ENCODE data around the gene NUTM2D. TPM values are rescaled to one million over a fixed set of nuclear protein-coding genes. Genes with fewer than 3 reads are reported as not detected.
"Not testable (repeated sequence)": the region's sequence is repeated elsewhere in the genome, so short reads cannot be mapped to it uniquely, and the experiment has no call there.

The NUTM2D gene
- total RNA-seq, 1 donor = 7.0 TPM

DNA sequence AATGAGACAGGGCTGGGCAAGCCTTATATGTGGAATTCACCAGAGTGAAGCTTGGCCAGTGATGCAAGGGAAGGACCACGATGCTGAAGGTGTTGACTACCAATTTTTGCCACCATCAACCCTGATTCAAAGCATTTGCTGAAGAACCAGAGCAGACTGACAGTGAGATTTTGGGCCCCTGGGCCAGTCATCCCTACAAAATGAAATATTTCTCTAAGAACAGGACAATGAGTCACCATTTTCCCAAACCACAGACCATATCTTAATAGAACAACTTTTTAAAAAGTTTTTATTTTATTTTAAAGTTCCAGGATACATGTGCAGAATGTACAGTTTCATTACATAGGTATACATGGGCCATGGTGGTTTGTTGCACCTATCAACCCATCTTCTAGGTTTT is 16.5 kb downstream of the NUTM2D start:
- DNase-seq (ENCODE audit: low read depth in 2 of 3, low spot score in 2 of 3) = not testable (repeated sequence)

DNA sequence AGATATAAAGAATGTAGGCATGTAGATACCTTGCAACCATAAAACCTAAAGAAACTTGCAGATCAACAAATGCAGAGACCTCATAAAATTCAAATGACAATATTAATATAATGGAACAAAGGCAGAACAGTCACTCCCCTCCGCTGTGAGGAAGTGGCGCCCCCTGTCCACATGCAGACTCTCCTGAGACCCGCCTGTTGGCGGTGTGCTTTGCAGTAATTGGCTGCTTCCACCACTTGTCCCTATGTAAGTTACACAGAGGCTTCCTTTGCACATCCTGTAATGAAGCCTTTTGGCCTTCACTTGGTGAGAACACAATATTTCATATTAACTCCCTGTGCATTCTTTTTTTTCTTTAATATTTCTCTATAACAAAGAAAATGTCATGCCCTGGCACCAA is 21.6 kb downstream of the NUTM2D start:
- not testable (repeated sequence) for DNase-seq (ENCODE audit: low read depth in 2 of 3, low spot score in 2 of 3)

GRCh38 chr10:87383149-87383857 is 25.8 kb downstream of the NUTM2D start:
- not testable (repeated sequence) for DNase-seq (ENCODE audit: low read depth in 2 of 3, low spot score in 2 of 3)

DNA sequence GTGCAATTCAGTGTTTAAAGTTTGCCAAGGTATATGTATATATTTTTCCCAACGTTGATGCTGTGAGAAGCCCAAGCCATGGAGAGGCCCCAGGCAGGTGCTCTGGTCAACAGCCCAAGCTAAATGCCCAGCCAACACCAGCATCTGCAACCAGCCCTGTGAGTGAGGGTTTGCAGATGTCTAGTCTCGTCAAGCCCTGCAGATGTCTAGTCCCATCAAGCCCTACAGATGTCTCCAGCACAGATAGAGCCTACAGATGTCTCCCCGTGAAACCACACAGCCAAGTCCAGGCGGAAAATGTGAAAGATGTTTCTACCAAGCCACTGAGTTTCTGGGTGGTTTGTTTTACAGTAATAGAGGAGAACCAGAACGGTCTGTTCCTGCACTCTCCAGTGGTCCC is 26.7 kb downstream of the NUTM2D start:
- DNase-seq (ENCODE audit: low read depth in 2 of 3, low spot score in 2 of 3) = not testable (repeated sequence)

GRCh38 chr10:87385762-87386360 is 28.3 kb downstream of the NUTM2D start:
- DNase-seq (ENCODE audit: low read depth in 2 of 3, low spot score in 2 of 3) = not testable (repeated sequence)

DNA sequence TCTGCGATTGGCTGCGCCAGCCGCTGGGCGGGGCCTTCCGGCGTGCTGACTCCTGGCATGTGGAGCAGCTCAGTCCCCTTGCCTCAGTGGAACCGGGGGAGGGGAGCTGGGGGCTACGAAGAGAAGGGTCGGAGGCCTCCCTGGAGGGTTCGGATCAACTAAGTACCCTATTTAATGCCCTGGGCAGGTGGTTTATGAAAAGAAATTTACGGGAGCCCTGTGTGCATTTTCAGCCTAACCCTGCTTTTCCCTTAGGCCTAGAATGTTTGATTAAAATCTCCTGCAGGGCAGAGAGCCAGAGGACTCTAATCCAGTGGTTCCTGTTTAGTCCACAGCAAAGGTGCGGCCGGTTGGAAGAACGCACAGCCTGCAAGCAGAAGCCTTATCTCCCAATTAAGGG is 33.8 kb downstream of the NUTM2D start:
- DNase-seq (ENCODE audit: low read depth in 2 of 3, low spot score in 2 of 3) = not testable (repeated sequence)

GRCh38 chr10:87396206-87396605 is 38.7 kb downstream of the NUTM2D start:
- not testable (repeated sequence) for DNase-seq (ENCODE audit: low read depth in 2 of 3, low spot score in 2 of 3)

DNA sequence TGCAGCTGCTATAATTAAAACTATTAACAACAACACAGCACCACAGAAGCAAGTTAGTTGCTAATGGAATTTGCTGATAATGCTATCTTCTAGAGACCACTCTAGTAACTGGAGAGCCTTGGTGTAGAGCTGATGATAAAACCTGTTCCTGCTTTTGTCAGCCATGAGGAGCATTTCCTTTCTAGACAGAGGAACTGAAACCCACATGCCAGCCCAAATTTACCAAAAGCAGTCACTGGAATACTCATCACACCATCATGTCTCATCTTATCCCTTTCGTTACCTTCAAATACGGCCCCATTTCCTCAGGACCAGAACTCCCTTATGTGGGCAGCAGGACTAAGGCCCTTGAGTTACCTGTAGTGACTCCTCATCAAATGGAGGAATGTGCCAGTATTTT is 40.9 kb downstream of the NUTM2D start:
- not testable (repeated sequence) for DNase-seq (ENCODE audit: low read depth in 2 of 3, low spot score in 2 of 3)

GRCh38 chr10:87407516-87408467 is 50.2 kb downstream of the NUTM2D start:
- peak in 1 of 3 donors; percentile 4 for DNase-seq (ENCODE audit: low read depth in 2 of 3, low spot score in 2 of 3)

DNA sequence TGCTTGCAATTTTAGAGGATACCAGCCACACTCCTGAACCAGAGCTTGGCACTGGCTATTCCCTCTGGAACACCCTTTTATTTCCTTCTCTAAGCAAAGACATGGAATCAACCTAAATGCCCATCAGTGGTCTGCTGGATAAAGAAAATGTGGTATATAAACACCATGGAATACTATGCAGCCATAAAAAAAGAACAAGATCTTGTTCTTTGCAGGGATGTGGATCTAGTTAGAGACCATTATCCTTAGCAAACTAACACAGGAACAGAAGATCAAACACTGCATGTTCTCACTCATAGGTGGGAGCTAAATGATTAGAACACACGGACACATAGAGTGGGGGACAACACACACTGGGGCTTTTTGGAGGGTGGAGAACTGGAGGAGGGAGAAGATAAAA is 56.4 kb downstream of the NUTM2D start:
- not testable (repeated sequence) for DNase-seq (ENCODE audit: low read depth in 2 of 3, low spot score in 2 of 3)

Small RNA genes lying within 50 kb of the gene (small RNA-seq; reads per million reads assigned to genes)
- not detected for gene AL355334.1

Other genes starting within 250 kb of the NUTM2D start
- gene NUTM2A, start 132.3 kb upstream of the NUTM2D start, total RNA-seq = 1.1 TPM
- gene MINPP1, start 147.1 kb downstream of the NUTM2D start, total RNA-seq = 46.9 TPM